ENCODE data around the gene PAX2. TPM values are rescaled to one million over a fixed set of nuclear protein-coding genes. Genes with fewer than 3 reads are reported as not detected.
A peak's percentile ranks its signal among the peaks of the same experiment; 100 is the strongest.

PAX2 gene
- total and polyA plus RNA-seq, 2 of the 8 experiments (the other 6 are each of a cell fraction or from before 2014, with no cell fraction given), result 0.02 TPM; not detected in 1

DNA sequence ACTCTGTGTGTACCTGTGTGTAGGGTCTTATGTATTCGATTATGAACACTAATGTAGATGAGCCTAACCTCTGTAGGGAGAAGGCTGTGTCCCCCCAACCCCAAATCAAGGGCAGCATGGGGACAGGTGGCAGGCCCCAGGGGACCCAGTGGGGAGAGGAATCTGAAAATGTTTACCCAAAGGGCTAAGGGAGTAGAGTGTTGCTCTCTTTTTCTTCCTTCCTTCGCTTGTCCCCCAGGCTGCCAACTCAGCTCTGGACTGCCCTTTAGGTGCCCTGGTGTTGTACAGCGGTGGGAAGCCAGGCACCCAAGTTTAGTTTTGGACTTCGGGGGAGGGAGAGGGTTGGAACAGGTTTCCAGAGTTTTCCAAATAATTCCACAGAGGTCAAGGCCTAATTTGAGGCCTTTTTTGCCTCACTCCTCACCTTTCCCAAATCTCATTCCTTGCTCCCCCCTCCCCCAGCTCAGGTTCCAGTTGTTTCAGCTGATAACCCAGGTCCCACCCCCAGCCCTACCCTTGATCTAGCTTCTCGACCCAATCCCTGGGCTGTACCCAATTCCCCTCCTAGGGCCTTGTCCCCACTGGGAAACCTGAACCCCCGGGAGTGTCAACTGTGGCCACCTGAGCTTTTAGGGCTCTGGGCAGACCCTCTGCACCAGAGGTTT is 9.1 kb upstream of the PAX2 start:
- H3K56ac ChIP-seq (replicated peaks; ENCODE audit: insufficient read length, low read depth, low read length), result no peak overlapping the region
- TF ChIP-seq SP4 (IDR thresholded peaks at IDR 0.05; ENCODE audit: low read length), result no peak
- peak; percentile 33 for TF ChIP-seq EZH2 (IDR thresholded peaks at IDR 0.05; ENCODE audit: low read depth, low read length, severe bottlenecking)
- TF ChIP-seq, protein P1, sequence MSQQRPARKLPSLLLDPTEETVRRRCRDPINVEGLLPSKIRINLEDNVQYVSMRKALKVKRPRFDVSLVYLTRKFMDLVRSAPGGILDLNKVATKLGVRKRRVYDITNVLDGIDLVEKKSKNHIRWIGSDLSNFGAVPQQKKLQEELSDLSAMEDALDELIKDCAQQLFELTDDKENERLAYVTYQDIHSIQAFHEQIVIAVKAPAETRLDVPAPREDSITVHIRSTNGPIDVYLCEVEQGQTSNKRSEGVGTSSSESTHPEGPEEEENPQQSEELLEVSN (IDR thresholded peaks at IDR 0.05), result no peak
- no peak for TF ChIP-seq BRCA1 (IDR thresholded peaks at IDR 0.05; ENCODE audit: low read depth, low read length)
- TF ChIP-seq KDM1A (IDR thresholded peaks at IDR 0.05; ENCODE audit: borderline replicate concordance, low read length), result no peak
- TF ChIP-seq RNF2 (IDR thresholded peaks at IDR 0.05; ENCODE audit: borderline replicate concordance, low read depth, low read length, missing control alignments, poor library complexity, severe bottlenecking), result peak; percentile 88
- TF ChIP-seq CHD1 (IDR thresholded peaks at IDR 0.05; ENCODE audit: low read depth, low read length), result no peak
- TF ChIP-seq SIN3A (conservative IDR thresholded peaks at IDR 0.05 in 1 of 2, IDR thresholded peaks at IDR 0.05 in 1 of 2; ENCODE audit: low read depth in 1 of 2, low read length in 2 of 2), result no peak
- TF ChIP-seq GABPA (IDR thresholded peaks at IDR 0.05; ENCODE audit: borderline replicate concordance, insufficient read depth, low read length), result no peak
- H4K8ac ChIP-seq (ENCODE audit: extremely low read depth, insufficient read depth, low read length), result no peak overlapping the region
- H3K9ac ChIP-seq (replicated peaks in 1 of 4; ENCODE audit: extremely low read depth in 1 of 4, low read depth in 3 of 4, low read length in 3 of 4), result no peak overlapping the region
- 0 out of 2 replicates have a peak overlapping the region, but pooled peaks have one; percentile 86 for H2BK20ac ChIP-seq (ENCODE audit: low read length)
- FAIRE-seq (no peak), DNase-seq (ENCODE audit: low read depth in 1 of 2, low spot score in 2 of 2) (no peak)
- no peak overlapping the region for H3K14ac ChIP-seq (ENCODE audit: insufficient read length)
- peaks cover 5 to 27% (median 22%) of the 10 kb centered on the region in 4 experiments for H3K4me1 ChIP-seq (replicated peaks in 1 of 4; ENCODE audit: control insufficient read depth in 3 of 4, insufficient read depth in 4 of 4, low read length in 3 of 4)
- H4K91ac ChIP-seq (replicated peaks; ENCODE audit: insufficient read length, low read length), result no peak overlapping the region
- no peak overlapping the region for H3K27ac ChIP-seq (ENCODE audit: low read depth, low read length)
- no peak overlapping the region; a peak in 1 of 4 replicates for H3K4me2 ChIP-seq (ENCODE audit: insufficient read depth in 1 of 2, low read depth in 2 of 2, low read length in 2 of 2)
- H3K27me3 ChIP-seq (replicated peaks in 1 of 4; ENCODE audit: control insufficient read depth in 3 of 4, extremely low read depth in 1 of 4, insufficient read depth in 3 of 4, low read length in 3 of 4), result peaks cover 94 to 100% (median 100%) of the 10 kb centered on the region in 4 experiments
- CTCF ChIA-PET (ENCODE audit: partially characterized antibody), result interaction anchor here (0.8 to 3.8 kb wide), 5 partner anchors 25 to 260 kb away, joined by 3 to 16 read pairs (median 5); no protein-coding TSS in a partner anchor
- no peak overlapping the region for H2BK120ac ChIP-seq (replicated peaks; ENCODE audit: low read depth, low read length)
- H3K79me2 ChIP-seq (ENCODE audit: control insufficient read depth in 1 of 2, insufficient read depth in 2 of 2, low read length in 2 of 2), result no peaks in the 10 kb centered on the region
- peaks cover 19 to 37% of the 10 kb centered on the region in 2 experiments for H4K20me1 ChIP-seq (replicated peaks in 1 of 2; ENCODE audit: control insufficient read depth in 1 of 2, insufficient read depth in 2 of 2, low read length in 2 of 2)
- H3K4me3 ChIP-seq (ENCODE audit: extremely low read depth in 1 of 4, insufficient read depth in 2 of 4, low read depth in 3 of 4, low read length in 4 of 4), result no peak overlapping the region
- no peak overlapping the region for H3K4ac ChIP-seq (replicated peaks; ENCODE audit: insufficient read length, low read depth, low read length)
- peak overlapping the region; percentile 72; the same call in 1 of the 2 replicates for H2BK15ac ChIP-seq (ENCODE audit: low read length)
- no peaks in the 10 kb centered on the region for H3K9me3 ChIP-seq (ENCODE audit: insufficient read depth in 2 of 2, low read depth in 1 of 2, low read length in 1 of 2)
- H3K23ac ChIP-seq (ENCODE audit: insufficient read length), result no peak overlapping the region
- no peak overlapping the region for H4K5ac ChIP-seq (ENCODE audit: insufficient read length, low read depth, low read length)
- H3K36me3 ChIP-seq (ENCODE audit: control insufficient read depth in 2 of 4, insufficient read depth in 4 of 4, low read length in 3 of 4), result peaks cover 0 to 9% (median 0%) of the 10 kb centered on the region in 4 experiments; a peak in 1 of 8 replicates
- no peak overlapping the region for H2AFZ ChIP-seq (ENCODE audit: low read length)
- peaks cover 14% of the 10 kb centered on the region; the same call in 1 of the 2 replicates for H3K23me2 ChIP-seq (ENCODE audit: low read depth, low read length)
- 0 out of 2 replicates have a peak overlapping the region, but pooled peaks have one; percentile 75 for H2AK5ac ChIP-seq (ENCODE audit: low read depth, low read length)
- no peaks in the 10 kb centered on the region for H3K79me1 ChIP-seq (ENCODE audit: low read depth, low read length)
- no peak overlapping the region; the same call in 1 of the 2 replicates for H2BK5ac ChIP-seq (ENCODE audit: low read depth, low read length)
- 21% methylated on average over 6 of the region's 6 CpGs; no CpG with 5 or more reads in 1 of the 2 experiments for WGBS, 2 experiments (ENCODE audit: extremely low coverage in 1 of 2, insufficient coverage in 1 of 2, insufficient read length in 1 of 2, insufficient replicate concordance in 2 of 2, low coverage in 1 of 2, low lambda C conversion rate in 2 of 2, missing lambda C conversion rate in 1 of 2)
- no peak overlapping the region; the same call in 1 of the 2 replicates for H3K18ac ChIP-seq (ENCODE audit: extremely low read depth, low read length)
- H2BK12ac ChIP-seq (ENCODE audit: low read depth, low read length), result no peak overlapping the region
- POLR2A ChIA-PET (ENCODE audit: partially characterized antibody), result interaction anchor here (0.7 to 2.8 kb wide), 4 partner anchors 8 to 174 kb away, joined by 3 to 7 read pairs (median 4); no protein-coding TSS in a partner anchor

Data from H1 (cell line).